ENCODE data around the gene TEKT2. TPM values are rescaled to one million over a fixed set of nuclear protein-coding genes. Genes with fewer than 3 reads are reported as not detected.

TEKT2 gene
- total and polyA plus RNA-seq, 2 of the 8 experiments (the other 6 are each of a cell fraction or from before 2014, with no cell fraction given): 1.6 to 1.7 TPM

- Histone ChIP-seq H2AFZ (ENCODE audit: low read length) (no peak overlapping the region), H3K18ac (ENCODE audit: extremely low read depth, low read length) (no peak overlapping the region), H3K79me2 (ENCODE audit: control insufficient read depth in 1 of 2, insufficient read depth in 2 of 2, low read length in 2 of 2) (no peaks in the 10 kb centered on the region), H3K4me1 (replicated peaks in 1 of 4; ENCODE audit: control insufficient read depth in 3 of 4, insufficient read depth in 4 of 4, low read length in 3 of 4) (no peaks in the 10 kb centered on the region), H2BK15ac (ENCODE audit: low read length) (no peak overlapping the region), H3K4me2 (ENCODE audit: insufficient read depth in 1 of 2, low read depth in 2 of 2, low read length in 2 of 2) (no peak overlapping the region), H2AK5ac (ENCODE audit: low read depth, low read length) (no peak overlapping the region), H2BK5ac (ENCODE audit: low read depth, low read length) (no peak overlapping the region), H2BK12ac (ENCODE audit: low read depth, low read length) (no peak overlapping the region), H4K20me1 (replicated peaks in 1 of 2; ENCODE audit: control insufficient read depth in 1 of 2, insufficient read depth in 2 of 2, low read length in 2 of 2) (no peaks in the 10 kb centered on the region), H3K23ac (ENCODE audit: insufficient read length) (no peak overlapping the region), H3K79me1 (ENCODE audit: low read depth, low read length) (no peaks in the 10 kb centered on the region), H3K27me3 (replicated peaks in 1 of 4; ENCODE audit: control insufficient read depth in 3 of 4, extremely low read depth in 1 of 4, insufficient read depth in 3 of 4, low read length in 3 of 4) (no peaks in the 10 kb centered on the region), H4K5ac (ENCODE audit: insufficient read length, low read depth, low read length) (no peak overlapping the region), H4K91ac (replicated peaks; ENCODE audit: insufficient read length, low read length) (no peak overlapping the region), H3K56ac (replicated peaks; ENCODE audit: insufficient read length, low read depth, low read length) (no peak overlapping the region), H2BK20ac (ENCODE audit: low read length) (no peak overlapping the region), H3K23me2 (ENCODE audit: low read depth, low read length) (no peaks in the 10 kb centered on the region), H3K36me3 (ENCODE audit: control insufficient read depth in 2 of 4, insufficient read depth in 4 of 4, low read length in 3 of 4) (peaks cover 0 to 10% (median 3%) of the 10 kb centered on the region in 4 experiments; a peak in 4 of 8 replicates), H3K4ac (replicated peaks; ENCODE audit: insufficient read length, low read depth, low read length) (no peak overlapping the region), H3K14ac (ENCODE audit: insufficient read length) (no peak overlapping the region), H3K4me3 (ENCODE audit: extremely low read depth in 1 of 4, insufficient read depth in 2 of 4, low read depth in 3 of 4, low read length in 4 of 4) (no peak overlapping the region), H3K9me3 (ENCODE audit: insufficient read depth in 2 of 2, low read depth in 1 of 2, low read length in 1 of 2) (no peaks in the 10 kb centered on the region), H4K8ac (ENCODE audit: extremely low read depth, insufficient read depth, low read length) (no peak overlapping the region), H3K27ac (ENCODE audit: low read depth, low read length) (no peak overlapping the region), H2BK120ac (replicated peaks; ENCODE audit: low read depth, low read length) (no peak overlapping the region), H3K9ac (replicated peaks in 1 of 4; ENCODE audit: extremely low read depth in 1 of 4, low read depth in 3 of 4, low read length in 3 of 4) (no peak overlapping the region)
- ChIA-PET CTCF (ENCODE audit: partially characterized antibody) (no interaction called here), POLR2A (ENCODE audit: partially characterized antibody) (no interaction called here)
- FAIRE-seq: no peak
- WGBS, 2 experiments (ENCODE audit: extremely low coverage in 1 of 2, insufficient coverage in 1 of 2, insufficient read length in 1 of 2, insufficient replicate concordance in 2 of 2, low coverage in 1 of 2, low lambda C conversion rate in 2 of 2, missing lambda C conversion rate in 1 of 2): 98% methylated on average over 3 of the region's 3 CpGs; no CpG with 5 or more reads in 1 of the 2 experiments
- no peak for DNase-seq (ENCODE audit: low read depth in 1 of 2, low spot score in 2 of 2)
- TF ChIP-seq NANOG (IDR thresholded peaks at IDR 0.05; ENCODE audit: insufficient read depth, low read depth, low read length, poor library complexity, severe bottlenecking) (no peak), PHF8 (conservative IDR thresholded peaks at IDR 0.05; ENCODE audit: low read depth, low read length) (no peak), CTBP2 (IDR thresholded peaks at IDR 0.05; ENCODE audit: borderline replicate concordance, insufficient read depth, insufficient read length, low read length) (no peak), ASH2L (IDR thresholded peaks at IDR 0.05; ENCODE audit: low read length) (no peak), SP4 (IDR thresholded peaks at IDR 0.05; ENCODE audit: low read length) (no peak), ZNF274 (IDR thresholded peaks at IDR 0.05; ENCODE audit: borderline replicate concordance, extremely low read depth, low read length) (no peak), RFX5 (IDR thresholded peaks at IDR 0.05; ENCODE audit: borderline replicate concordance, low read depth, low read length) (no peak), RXRA (IDR thresholded peaks at IDR 0.05; ENCODE audit: insufficient read depth, low read depth, low read length) (no peak), CHD2 (IDR thresholded peaks at IDR 0.05; ENCODE audit: low read length) (no peak), CREB1 (IDR thresholded peaks at IDR 0.05) (no peak), POU5F1 (IDR thresholded peaks at IDR 0.05; ENCODE audit: low read depth, low read length) (no peak), SRF (IDR thresholded peaks at IDR 0.05; ENCODE audit: low read depth, low read length) (no peak), FOSL1 (IDR thresholded peaks at IDR 0.05; ENCODE audit: insufficient read depth, low read depth, low read length) (no peak), TAF7 (optimal IDR thresholded peaks at IDR 0.05; ENCODE audit: borderline replicate concordance, low read depth, low read length) (no peak), KDM5A (IDR thresholded peaks at IDR 0.05; ENCODE audit: low read length) (no peak)
These were observed 48.7 kb upstream of the TEKT2 start for GRCh38 chr1:36035154-36035553.
